GM21360 (cell line): Measurements from ENCODE around the gene NAE1.

Experiments
- ATAC-seq: cut with Tn5 transposase; IDR thresholded peaks from one replicate; pipeline ENCODE4 v1.9.1; 2021; ENCODE audit warnings: mild to moderate bottlenecking, moderate library complexity; ENCODE audit not compliant: unreplicated experiment

NAE1 gene

GRCh38 chr16:66850115-66850815 lies 19.5 kb upstream of the NAE1 start:
- ATAC-seq, result no peak

GRCh38 chr16:66849549-66849948 lies 18.8 kb upstream of the NAE1 start:
- ATAC-seq, result no peak

GRCh38 chr16:66849021-66849420 lies 18.2 kb upstream of the NAE1 start:
- ATAC-seq, result no peak

GRCh38 chr16:66848172-66848571 lies 17.4 kb upstream of the NAE1 start:
- ATAC-seq, result no peak

GRCh38 chr16:66847533-66848067 lies 16.8 kb upstream of the NAE1 start:
- no peak for ATAC-seq

- ATAC-seq, result no peak
Observed at GRCh38 chr16:66846831-66847230, 16.1 kb upstream of the NAE1 start.

GRCh38 chr16:66846266-66846665 lies 15.5 kb upstream of the NAE1 start:
- no peak for ATAC-seq

GRCh38 chr16:66845791-66846221 lies 15.0 kb upstream of the NAE1 start:
- no peak for ATAC-seq

GRCh38 chr16:66845080-66845410 lies 14.3 kb upstream of the NAE1 start:
- ATAC-seq, result no peak

GRCh38 chr16:66844342-66845079 lies 13.7 kb upstream of the NAE1 start, which contains the start of gene CA7:
Gene CA7 (plus strand): TSS chr16:66844414. CDS start chr16:66844488, 74 bp downstream.
- ATAC-seq, result no peak

GRCh38 chr16:66844009-66844341 lies 13.2 kb upstream of the NAE1 start:
- no peak for ATAC-seq

GRCh38 chr16:66843191-66843590 lies 12.4 kb upstream of the NAE1 start:
- ATAC-seq, result no peak

- ATAC-seq, result no peak
Observed at GRCh38 chr16:66842765-66843164, 12.0 kb upstream of the NAE1 start.

GRCh38 chr16:66841366-66841765 lies 10.6 kb upstream of the NAE1 start:
- ATAC-seq, result no peak

- no peak for ATAC-seq
Observed at GRCh38 chr16:66840883-66841282, 10.1 kb upstream of the NAE1 start.

GRCh38 chr16:66834746-66835145 lies 4.0 kb upstream of the NAE1 start:
- no peak for ATAC-seq

GRCh38 chr16:66832661-66833305 lies 2.0 kb upstream of the NAE1 start:
- no peak for ATAC-seq

- ATAC-seq, result no peak
Observed at GRCh38 chr16:66832190-66832589, 1.4 kb upstream of the NAE1 start.

- ATAC-seq, result no peak
Observed at GRCh38 chr16:66824006-66824405, 6.8 kb downstream of the NAE1 start.

GRCh38 chr16:66814734-66815133 lies 16.0 kb downstream of the NAE1 start:
- no peak for ATAC-seq

- no peak for ATAC-seq
Observed at GRCh38 chr16:66811043-66811442, 19.7 kb downstream of the NAE1 start.

- ATAC-seq, result no peak
Observed at GRCh38 chr16:66810391-66810790, 20.4 kb downstream of the NAE1 start.
